HK-2 (cell line): ENCODE measurements around the gene NIN.

Experiments used
- DNase-seq: peaks from one replicate; pipeline ENCODE4 v3.0.0-alpha.2; 2018; ENCODE audit not compliant: unreplicated experiment

NIN gene

DNA sequence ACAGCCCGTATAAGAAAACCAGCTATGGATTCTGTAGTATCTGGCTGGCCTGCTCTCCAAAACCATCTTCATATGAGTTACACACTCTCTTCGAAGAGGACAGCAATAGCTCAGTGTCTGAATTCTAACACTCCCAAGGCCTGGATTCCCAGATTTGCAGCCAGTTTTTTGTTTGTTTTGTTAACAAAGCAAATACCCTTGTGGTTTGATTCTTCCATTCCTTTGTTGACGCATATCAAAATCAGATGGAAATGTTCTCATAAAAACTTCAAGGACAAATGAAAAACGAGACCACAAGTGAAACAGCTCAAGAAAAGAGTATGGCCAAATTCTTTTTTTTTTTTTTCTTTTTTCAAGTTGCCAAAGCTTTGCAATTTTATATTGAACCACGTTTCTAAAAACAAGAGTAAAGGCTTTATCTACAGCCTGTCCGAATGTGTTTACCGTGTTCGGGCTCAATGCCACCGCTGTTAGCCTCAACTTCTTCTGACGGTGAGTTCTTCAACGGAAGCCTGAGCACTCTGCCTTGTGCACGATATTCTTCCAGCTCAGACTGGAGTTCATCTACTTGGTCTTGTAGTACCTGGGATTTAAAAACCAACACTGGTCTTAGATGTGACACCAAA is 67.5 kb downstream of the NIN start:
- DNase-seq, result no peak

DNA sequence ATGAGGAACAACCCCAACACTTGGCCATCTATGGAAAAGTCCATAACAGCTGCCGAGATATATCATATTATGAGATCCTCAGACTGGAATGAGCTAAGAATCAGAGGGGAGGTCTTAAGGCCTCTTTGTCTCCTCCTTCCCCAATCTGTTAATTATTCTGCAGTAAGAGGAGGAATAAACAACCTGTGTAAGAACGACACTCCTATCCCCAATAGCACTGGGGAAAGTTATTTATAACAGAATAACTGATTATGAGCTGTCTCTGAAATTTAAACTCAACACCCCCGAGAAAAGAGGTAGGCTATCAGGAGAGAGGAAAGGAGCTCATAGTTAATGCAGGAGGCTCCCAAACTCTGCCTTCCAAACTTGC is 68.0 kb downstream of the NIN start:
- DNase-seq, result no peak

DNA sequence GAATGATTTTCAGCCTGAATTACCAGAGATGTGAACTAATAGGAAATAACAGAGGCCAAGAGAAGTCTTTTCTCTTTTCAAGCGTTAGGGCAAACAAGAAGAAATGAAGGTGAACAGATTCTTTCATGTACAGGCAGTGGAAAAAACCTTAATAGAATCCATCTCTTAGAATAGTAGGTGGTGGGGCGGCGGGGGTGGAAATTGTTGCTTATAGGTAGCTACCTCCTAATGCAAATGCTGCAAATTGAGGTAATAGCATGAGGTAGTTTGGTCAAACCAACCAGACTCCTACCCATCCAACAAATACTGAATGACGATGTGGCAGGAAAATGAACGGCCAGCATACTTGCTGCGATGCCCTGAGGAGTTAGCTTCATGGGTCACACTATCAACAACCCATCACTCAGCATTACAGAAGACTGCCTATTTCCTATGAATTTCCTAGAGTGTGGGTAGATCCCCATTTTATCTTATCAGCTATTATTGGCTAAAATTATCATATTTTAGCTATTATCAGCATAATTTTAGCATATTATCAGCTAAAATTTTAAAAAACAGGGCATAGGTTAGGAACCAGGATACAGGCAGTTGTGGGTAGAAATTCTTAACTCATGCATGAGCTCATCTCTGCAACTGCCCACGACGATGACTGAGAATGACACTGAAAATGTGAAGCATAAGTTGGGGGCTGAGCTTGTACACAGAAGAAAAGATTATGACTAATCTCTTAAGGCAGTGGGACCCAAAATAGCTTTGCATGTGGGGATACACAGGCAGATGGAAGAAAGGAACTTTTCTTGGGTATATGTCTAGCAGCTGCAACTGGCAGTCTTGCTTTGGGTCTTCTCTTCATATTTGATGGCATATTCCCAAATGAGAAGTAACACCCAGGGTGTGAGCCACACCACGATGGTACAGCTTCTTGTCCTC is 68.7 kb downstream of the NIN start:
- DNase-seq, result peak; percentile 23

DNA sequence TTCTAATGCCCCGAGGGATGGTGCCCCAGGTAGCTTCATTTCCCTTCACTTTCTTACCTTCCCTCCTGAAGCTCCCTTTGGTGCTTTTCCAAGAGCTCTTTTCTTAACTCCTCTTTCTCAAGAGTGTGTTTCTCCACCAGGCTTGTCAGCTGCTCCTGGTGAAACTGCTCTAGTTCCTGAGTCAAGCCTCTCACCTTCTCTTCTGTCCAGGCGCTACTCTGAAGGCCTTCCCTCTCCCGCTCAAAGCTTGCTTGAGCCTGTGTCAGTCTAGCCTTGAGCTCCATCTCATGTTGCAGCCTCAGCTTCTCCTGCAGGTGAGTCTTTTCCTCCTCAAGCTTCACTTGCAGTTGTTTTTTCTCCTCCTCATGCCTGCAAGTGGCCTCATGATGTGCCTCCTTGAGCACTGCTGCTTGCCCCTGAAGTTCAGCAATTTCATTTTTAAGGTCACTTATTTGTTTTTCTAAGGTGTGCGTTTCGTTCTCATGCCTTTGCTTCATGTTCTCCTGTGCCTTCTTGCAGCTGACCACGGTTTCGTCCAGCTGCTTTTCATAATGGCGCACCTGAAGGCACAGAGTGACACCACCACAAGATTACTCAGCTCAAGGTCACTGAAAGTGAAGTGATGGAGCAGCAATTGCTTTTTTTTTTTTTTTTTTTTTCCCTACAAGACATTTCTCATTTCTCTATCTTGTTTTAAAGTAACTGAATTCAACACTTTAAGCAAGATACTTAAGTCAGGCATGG is 71.0 kb downstream of the NIN start:
- no peak for DNase-seq

DNA sequence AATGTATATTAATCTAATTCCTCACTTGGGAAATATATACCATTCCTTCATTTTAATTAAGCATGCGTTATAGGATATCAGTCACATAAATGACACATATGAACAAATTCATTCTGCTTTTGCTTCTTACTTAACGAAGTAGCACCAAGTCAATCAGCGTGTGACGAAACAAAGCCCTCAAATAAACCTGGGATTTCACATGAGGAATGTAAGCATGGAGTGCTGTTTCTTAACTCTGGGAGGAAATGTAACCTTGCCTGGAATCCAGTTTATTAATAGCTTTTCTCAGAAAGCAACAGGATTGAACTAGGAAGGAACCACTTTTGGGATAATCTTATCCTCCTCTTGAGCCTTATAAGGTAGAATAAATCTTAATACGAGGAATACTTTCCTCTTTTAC is 72.0 kb downstream of the NIN start:
- no peak for DNase-seq

DNA sequence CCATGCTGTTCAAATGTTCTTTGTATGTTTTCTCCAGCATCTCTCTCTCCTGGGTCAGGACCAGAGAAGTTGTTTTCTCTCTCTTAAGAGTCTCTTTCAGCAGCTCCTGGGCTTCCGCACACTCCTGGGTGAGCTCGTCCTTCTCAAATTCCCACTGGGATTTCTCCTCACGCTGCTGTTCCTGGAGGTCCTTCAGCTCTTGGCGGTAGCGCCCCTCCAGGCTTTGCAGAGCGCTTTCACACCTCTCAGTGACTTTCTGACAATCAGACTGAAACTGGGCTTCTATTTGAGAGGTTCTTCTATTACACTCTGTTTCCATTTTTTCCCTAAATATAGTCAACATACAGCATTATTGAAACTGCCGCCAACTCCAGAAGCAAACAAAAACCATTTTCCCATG is 72.7 kb downstream of the NIN start:
- no peak for DNase-seq

DNA sequence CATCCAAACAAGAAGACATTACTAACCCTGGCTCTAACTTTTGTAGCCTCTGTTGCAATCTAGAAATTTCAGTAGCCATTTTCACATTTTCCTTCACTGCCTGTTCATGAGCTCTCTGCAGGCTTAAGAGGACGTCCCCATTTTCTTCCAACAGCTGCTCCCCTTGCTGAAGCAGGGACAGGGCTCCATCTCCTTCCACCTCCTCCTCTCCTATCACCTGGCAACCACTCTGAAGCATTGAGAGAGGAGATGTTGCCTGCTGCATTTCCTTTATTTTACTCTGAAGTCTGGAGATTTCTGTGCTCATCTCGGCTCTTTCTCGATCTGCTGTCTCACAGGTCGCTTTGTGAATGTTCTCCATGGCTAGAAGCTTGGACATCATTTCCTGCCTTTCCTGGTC is 73.3 kb downstream of the NIN start:
- no peak for DNase-seq

DNA sequence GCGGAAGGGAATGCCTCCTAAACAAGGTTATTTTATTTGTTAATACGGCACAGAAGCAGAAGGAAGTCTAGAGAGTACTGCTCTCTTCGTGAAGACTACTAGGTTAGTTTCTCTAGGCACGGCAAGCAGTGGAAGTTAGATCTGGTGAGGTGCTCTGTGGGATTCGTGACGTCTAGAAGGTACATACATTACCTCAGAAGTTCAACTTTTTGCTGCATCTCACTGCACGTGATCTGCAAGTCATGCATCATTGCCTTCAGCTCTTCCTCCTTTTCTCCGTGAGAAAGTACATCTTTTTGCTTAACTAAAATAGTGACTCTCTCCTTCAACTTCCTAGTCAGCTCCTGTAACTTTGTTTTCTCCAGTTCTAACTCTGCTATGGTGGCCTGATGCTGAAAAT is 74.7 kb downstream of the NIN start:
- DNase-seq, result no peak

DNA sequence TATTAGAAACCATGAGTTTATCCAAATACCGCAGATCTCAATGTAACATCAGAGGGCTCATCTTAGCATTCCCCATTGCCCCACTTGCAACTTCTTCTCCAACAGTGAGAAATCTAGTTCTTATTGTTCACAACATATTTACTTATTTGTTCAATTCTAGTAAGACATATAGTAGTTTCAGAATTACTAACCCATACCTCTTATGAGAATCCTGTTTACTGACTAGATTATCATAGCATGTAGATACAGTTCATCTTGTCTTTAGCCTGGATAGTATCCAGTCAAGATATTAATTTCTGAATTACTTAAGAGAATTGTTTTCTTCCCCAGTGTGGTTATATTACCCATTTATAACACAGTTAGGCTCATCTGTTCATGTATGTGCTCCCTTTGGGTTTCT is 80.6 kb downstream of the NIN start:
- DNase-seq, result no peak

DNA sequence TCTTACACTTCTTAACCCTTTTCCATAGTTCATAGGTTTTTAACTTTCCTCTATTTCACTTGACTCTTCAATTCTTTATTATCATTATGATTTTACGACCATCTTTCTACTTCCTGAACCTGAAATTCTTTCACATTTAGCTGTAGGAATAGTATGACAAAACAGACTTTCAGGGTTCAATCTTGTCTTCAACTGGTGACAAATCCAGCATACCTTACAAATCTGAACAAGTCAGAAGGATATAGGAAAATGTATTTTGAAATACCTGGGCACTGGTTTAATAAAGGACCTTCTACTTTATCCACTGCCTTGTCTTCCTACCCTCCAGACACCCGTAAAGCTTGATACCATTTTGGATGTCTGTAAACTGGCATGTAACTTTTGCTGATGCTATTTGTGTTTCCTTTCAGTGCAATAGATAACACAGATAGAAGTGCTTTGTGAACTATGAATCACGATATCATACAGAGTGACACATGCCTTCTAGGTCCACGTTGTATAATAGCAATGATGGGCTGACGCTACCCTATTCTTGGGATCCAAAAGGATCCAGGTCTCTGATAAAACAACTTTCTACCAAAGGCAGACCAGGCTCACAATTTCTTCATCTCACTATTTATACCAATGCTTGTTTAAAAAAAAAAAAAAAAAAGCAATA is 85.4 kb downstream of the NIN start:
- DNase-seq, result no peak

DNA sequence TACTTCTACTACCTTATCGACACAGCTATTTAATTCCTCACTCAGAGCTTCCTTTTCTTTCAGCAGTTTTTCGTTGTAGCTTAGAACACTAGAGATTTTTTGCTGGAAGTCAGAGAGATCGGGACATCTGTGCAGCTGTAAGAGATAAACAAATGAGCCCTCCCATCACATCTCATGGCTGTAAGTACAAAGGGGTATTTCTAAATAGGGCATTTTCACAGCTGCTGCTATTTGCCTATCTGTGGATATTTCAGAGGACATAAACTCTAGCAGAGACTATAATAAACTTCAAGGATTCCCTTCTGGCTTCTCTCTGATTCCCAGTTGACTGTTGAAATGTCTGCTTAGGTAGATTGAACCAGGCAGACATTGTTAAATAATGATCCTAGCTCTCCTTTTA is 86.7 kb downstream of the NIN start:
- no peak for DNase-seq

DNA sequence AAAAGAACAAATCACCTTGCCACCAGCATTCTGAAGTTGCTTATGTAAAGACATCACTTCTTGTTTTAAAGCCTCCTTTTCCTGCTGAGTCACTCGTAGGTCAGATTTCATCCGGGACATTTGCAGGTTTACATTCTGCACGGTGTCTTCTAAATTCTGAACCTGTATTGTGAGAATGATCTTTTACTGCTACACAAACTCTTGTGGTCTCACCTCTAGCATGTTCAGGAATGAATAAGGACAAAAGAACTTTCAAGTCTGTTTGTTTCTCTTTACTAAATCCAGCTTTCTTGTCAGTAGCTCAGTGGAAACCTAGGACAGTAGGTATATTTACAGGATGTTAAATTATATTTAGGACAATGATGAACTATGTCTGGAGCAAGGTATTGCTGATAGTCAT is 89.4 kb downstream of the NIN start:
- no peak for DNase-seq

DNA sequence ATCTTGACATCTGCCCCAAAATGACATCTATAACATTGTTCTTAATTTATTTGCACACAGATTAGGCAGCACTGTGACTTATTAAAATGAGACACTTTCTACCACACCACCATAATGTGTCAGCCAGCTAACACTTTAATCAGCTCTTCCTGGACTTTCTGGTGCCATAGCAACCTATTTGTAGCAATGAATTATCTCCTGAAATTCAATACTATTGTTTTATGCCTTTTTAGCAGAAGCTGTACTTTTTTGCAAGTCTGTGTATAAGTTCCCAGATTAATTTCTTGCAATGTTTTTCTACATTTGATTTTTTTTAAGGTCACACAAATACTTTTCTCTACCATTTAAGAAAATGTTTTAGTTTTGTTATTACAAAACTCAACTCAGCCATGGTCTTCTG is 90.1 kb downstream of the NIN start:
- DNase-seq, result no peak

DNA sequence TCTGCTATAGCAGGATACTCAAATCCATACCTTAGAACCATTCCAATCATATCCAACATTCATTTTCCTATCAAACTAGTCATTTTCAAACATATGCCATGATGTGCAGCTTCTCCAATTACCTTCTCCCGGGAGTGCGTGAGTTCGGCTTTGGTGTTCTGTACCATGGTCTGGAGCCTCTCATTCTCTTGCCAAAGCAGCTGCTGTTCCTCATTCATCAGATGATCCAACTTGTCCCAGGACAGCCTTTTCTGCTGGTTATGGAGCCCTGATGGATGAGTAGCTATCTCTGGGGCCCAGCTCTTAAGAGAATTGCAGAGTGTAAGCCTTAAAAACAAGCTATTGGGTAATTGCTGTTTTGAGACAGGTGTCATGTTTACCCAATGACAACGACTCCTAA is 91.8 kb downstream of the NIN start:
- DNase-seq, result no peak

DNA sequence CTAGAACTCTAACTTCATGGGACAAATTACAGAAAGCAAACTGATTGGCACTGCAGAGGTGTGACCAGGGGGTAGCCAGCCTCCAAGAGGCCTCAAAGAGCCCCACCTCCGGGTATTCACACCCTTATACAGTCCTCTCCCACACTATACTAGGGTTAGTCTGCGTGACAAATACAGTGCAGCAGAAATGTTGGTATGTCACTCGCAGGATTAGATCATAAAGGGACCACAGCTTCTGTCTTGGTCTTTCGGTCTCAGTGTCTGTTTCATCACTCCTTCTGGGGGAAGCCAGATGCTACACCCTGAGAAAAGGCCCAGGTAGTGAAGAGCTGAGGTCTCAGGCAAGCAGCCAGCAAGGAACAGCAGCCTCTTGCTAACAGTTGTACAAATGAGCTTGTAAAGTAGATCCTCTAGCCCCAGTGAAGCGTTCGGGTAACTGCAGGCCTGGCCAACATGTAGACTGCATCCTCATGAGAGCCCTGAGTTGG is 94.0 kb downstream of the NIN start:
- DNase-seq, result no peak

DNA sequence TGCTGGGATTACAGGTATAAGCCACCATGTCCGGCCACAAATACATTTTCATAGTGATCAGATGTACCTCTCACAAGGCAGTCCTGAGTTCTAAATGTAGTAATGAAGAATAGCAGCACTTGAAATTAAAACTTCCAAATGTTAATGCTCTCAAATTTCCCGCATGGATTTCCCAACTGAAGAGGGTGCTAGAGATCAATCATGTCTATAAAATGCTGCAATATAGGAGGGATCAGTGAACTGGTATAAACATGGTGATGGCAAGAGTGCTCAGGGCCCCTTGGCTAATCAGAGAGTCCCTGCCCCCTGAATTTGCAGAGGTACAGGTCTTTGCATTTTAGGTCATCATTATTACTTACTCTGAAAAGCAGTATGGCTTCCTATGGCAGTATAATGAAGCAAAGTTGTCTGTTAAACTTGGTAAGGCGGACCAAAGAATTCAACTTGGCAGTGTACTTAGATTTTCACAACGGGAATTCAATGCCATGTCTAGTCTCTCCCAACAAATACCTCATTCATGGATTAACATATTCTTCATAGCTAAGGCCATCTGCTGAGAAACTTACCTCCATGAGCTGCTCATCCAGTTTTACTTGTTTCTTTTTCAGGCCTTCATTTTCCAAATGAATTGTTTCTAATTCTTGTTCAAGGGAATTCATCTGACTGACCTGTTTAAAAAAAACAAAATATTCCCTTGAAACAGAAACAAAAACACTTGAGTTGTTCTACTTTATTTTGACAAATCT is 95.8 kb downstream of the NIN start:
- DNase-seq, result no peak

DNA sequence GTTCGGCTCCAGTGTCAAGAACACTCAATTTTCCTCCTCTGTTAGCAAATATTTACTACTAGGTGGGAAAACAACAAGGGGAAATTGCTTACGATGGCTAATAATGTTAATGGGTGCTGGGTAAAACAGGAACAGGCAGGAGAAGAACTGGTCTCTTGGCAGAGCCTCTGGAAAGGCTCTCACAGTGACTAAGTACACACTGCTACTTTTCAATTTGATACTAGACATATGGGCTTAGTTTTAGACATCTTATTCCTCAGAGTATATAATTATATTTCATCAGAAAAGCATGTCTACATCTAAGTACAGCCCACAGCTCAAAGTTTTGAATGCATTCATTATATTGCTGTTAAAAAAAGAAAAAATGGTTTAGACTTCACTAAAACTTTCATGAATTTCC is 97.5 kb downstream of the NIN start:
- DNase-seq, result no peak

DNA sequence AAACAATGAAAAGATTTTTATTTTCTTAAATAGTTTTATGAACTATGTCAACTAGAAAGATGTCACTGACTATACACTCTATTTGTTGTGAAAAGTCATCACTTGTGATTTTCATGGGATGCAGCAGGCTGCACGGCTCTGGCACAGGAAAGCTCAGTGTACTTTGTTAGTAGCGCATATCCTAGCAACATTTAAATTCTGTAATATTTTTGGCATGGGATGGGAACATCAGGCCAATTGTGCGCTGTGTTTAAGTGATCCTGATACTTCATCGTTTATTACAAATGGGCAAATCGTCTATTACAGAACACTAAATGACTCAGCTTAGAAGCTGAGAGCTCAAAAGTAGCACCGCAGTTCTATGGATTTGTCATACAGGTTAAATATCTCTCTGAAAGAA is 102.1 kb downstream of the NIN start:
- no peak for DNase-seq

DNA sequence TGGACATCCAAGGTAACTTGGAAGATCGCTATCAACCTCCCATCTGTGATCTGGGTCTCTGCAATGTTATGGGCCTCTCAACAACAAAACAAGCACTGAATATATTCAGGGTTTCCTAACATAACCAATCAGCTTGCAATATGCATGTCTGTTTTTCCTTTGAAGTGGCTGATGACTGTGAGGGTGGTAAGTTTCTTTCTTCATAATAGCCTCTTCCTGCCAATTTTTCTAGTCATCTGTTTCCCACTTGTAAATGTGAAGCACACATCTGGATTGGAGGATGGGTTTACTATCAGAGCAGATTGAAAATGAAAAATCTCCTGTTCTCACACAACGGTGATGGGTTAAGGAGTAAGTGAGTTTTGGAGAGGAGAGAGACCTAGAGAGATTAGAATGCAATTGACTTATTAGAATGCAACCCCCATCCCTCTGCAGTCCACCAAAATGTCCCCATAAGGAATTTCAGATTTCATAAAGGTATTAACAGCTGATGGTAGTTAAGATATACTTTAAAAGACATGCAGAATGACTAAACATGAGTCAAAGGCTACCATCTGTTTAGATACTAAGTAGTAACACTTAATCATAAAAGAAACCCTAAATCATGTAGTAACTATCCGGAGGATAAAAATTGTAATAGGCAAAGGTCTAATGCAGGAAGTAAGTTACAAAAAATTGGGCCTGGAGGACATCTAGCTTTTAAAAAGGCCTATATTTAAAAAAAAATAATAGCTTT is 104.4 kb downstream of the NIN start:
- no peak for DNase-seq

DNA sequence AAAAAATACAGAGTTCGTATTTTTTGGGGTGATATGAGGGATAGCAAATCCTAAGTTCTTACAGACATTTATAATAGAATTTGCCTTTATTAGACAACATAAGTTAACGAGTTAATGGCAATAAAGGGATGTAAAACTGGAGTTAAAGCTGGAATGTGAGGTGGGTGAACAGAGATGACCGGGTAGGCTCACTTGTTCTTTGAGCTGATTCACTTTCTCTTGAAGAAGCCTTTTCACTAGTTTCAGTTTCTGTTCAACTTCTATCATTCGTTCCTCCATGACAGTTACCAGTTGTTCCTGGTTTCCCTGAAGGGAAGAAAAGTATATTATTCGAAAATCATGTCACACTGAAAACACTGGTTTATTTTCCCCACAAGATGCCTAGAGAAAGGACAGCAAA is 105.2 kb downstream of the NIN start:
- no peak for DNase-seq
